GM20431 (cell line): ENCODE data around the gene KCNH1.
"Not testable (repeated sequence)": the region's sequence is repeated elsewhere in the genome, so short reads cannot be mapped to it uniquely, and the experiment has no call there.

Experiments used
- in situ Hi-C: fragments of 300-500 bp; cut with MseI, MboI; formaldehyde crosslinking; loops from one replicate; pipeline ENCODE4 v1.15.0; 2020; ENCODE audit warnings: low sequenced_read_pairs; ENCODE audit not compliant: unreplicated experiment

Gene KCNH1

GRCh38 chr1:211013346-211014240 is 120.4 kb downstream of the KCNH1 start:
- in situ Hi-C loops = no loop called here

- in situ Hi-C loops = not testable (repeated sequence)
Observed at GRCh38 chr1:211011128-211011527, 122.8 kb downstream of the KCNH1 start.

GRCh38 chr1:211009944-211010343 is 124.0 kb downstream of the KCNH1 start:
- in situ Hi-C loops = no loop called here

GRCh38 chr1:211007830-211008229 is 126.1 kb downstream of the KCNH1 start:
- in situ Hi-C loops = no loop called here

- in situ Hi-C loops = not testable (repeated sequence)
Observed at GRCh38 chr1:210995931-210996330, 138.0 kb downstream of the KCNH1 start.

GRCh38 chr1:210992837-210993236 is 141.1 kb downstream of the KCNH1 start:
- in situ Hi-C loops = no loop called here

GRCh38 chr1:210989905-210990304 is 144.0 kb downstream of the KCNH1 start:
- in situ Hi-C loops = no loop called here

GRCh38 chr1:210981490-210981889 is 152.5 kb downstream of the KCNH1 start:
- in situ Hi-C loops = no loop called here

- in situ Hi-C loops = no loop called here
Observed at GRCh38 chr1:210980082-210980481, 153.9 kb downstream of the KCNH1 start.

- in situ Hi-C loops = no loop called here
Observed at GRCh38 chr1:210978974-210979354, 155.0 kb downstream of the KCNH1 start.

- in situ Hi-C loops = no loop called here
Observed at GRCh38 chr1:210978316-210978973, 155.5 kb downstream of the KCNH1 start.

- in situ Hi-C loops = no loop called here
Observed at GRCh38 chr1:210951279-210951678, 182.7 kb downstream of the KCNH1 start.

GRCh38 chr1:210949940-210950546 is 183.9 kb downstream of the KCNH1 start:
- in situ Hi-C loops = not testable (repeated sequence)

GRCh38 chr1:210949489-210949888 is 184.5 kb downstream of the KCNH1 start:
- in situ Hi-C loops = no loop called here

GRCh38 chr1:210949039-210949438 is 184.9 kb downstream of the KCNH1 start:
- in situ Hi-C loops = no loop called here

- in situ Hi-C loops = no loop called here
Observed at GRCh38 chr1:210944252-210944651, 189.7 kb downstream of the KCNH1 start.

GRCh38 chr1:210942513-210942912 is 191.4 kb downstream of the KCNH1 start:
- in situ Hi-C loops = no loop called here

GRCh38 chr1:210940081-210940617 is 193.8 kb downstream of the KCNH1 start:
- in situ Hi-C loops = no loop called here

- in situ Hi-C loops = no loop called here
Observed at GRCh38 chr1:210938416-210938925, 195.5 kb downstream of the KCNH1 start.

- in situ Hi-C loops = no loop called here
Observed at GRCh38 chr1:210937846-210938245, 196.1 kb downstream of the KCNH1 start.

GRCh38 chr1:210935905-210936304 is 198.0 kb downstream of the KCNH1 start:
- in situ Hi-C loops = no loop called here
